Measurements from ENCODE around the gene LGALS3BP. TPM values are rescaled to one million over a fixed set of nuclear protein-coding genes. Genes with fewer than 3 reads are reported as not detected.

Gene LGALS3BP
- total and polyA plus RNA-seq, 2 of the 13 experiments (the other 11 are each of a cell fraction or from before 2014, with no cell fraction given) = 137 to 332 TPM

DNA sequence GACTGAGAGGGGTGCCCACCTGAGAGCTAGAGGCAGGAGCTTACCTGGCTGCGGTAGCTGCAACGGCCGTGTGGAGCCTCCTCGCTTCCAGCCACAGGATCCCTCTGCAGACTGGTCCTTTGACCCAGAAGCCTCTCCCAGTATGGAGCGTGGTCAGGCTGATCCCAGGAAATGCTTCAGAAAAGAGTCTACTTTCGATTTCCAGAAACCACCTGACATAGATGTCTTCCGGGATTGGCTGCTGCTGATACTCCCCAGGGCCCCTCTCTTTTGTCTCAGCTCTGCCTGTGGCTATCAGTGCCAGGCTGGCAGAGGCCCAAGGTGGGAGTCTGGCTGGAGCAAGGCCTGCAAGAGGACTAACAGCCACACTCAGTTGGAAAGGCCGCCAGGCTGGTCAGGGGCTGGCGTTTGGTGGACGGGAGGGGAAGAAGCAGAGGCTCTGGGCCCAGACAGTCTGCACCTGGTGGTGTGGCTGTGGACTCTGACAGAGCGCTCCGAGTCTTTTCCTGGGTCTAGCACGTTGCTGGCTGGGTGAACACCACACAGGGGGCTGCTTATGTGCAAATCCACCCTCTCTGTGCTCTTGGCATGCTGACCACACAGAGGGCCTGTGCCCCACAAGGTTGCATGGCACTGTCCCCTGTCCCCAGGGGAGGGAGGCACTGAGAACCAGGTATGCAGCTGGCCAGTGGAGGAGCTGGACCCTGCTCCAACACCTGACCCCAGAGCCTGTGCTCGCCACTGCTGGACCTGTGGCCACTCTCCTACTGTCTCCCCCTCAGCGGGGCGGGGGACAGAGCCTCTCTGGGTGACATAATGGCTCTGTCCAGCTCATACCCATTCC is at the start of gene LGALS3BP (continued):
- TF ChIP-seq, protein P1, sequence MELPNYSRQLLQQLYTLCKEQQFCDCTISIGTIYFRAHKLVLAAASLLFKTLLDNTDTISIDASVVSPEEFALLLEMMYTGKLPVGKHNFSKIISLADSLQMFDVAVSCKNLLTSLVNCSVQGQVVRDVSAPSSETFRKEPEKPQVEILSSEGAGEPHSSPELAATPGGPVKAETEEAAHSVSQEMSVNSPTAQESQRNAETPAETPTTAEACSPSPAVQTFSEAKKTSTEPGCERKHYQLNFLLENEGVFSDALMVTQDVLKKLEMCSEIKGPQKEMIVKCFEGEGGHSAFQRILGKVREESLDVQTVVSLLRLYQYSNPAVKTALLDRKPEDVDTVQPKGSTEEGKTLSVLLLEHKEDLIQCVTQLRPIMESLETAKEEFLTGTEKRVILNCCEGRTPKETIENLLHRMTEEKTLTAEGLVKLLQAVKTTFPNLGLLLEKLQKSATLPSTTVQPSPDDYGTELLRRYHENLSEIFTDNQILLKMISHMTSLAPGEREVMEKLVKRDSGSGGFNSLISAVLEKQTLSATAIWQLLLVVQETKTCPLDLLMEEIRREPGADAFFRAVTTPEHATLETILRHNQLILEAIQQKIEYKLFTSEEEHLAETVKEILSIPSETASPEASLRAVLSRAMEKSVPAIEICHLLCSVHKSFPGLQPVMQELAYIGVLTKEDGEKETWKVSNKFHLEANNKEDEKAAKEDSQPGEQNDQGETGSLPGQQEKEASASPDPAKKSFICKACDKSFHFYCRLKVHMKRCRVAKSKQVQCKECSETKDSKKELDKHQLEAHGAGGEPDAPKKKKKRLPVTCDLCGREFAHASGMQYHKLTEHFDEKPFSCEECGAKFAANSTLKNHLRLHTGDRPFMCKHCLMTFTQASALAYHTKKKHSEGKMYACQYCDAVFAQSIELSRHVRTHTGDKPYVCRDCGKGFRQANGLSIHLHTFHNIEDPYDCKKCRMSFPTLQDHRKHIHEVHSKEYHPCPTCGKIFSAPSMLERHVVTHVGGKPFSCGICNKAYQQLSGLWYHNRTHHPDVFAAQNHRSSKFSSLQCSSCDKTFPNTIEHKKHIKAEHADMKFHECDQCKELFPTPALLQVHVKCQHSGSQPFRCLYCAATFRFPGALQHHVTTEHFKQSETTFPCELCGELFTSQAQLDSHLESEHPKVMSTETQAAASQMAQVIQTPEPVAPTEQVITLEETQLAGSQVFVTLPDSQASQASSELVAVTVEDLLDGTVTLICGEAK (IDR thresholded peaks at IDR 0.05) = no peak
- TF ChIP-seq, protein P1 (CRISPR knock-in tag; IDR thresholded peaks at IDR 0.05) = no peak; the same call in 1 of the 2 replicates
- TF ChIP-seq, protein P2, sequence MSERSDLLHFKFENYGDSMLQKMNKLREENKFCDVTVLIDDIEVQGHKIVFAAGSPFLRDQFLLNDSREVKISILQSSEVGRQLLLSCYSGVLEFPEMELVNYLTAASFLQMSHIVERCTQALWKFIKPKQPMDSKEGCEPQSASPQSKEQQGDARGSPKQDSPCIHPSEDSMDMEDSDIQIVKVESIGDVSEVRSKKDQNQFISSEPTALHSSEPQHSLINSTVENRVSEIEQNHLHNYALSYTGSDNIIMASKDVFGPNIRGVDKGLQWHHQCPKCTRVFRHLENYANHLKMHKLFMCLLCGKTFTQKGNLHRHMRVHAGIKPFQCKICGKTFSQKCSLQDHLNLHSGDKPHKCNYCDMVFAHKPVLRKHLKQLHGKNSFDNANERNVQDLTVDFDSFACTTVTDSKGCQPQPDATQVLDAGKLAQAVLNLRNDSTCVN (CRISPR knock-in tag; IDR thresholded peaks at IDR 0.05; ENCODE audit: borderline replicate concordance) = peak; percentile 72
- TF ChIP-seq SPEN (CRISPR knock-in tag; IDR thresholded peaks at IDR 0.05; ENCODE audit: low read depth) (no peak; the same call in none of the 2 replicates), MAFK (conservative IDR thresholded peaks at IDR 0.05 in 1 of 2, IDR thresholded peaks at IDR 0.05 in 1 of 2; ENCODE audit: low read length in 2 of 2) (no peak; a peak in 1 of 4 replicates), NR2F6 (IDR thresholded peaks at IDR 0.05) (peak; percentile 10; the same call in 1 of the 2 replicates), NR2F6 (CRISPR knock-in tag; IDR thresholded peaks at IDR 0.05) (peak; percentile 30; the same call in 1 of the 2 replicates), ZNF24 (IDR thresholded peaks at IDR 0.05) (no peak)
- TF ChIP-seq, protein P3, sequence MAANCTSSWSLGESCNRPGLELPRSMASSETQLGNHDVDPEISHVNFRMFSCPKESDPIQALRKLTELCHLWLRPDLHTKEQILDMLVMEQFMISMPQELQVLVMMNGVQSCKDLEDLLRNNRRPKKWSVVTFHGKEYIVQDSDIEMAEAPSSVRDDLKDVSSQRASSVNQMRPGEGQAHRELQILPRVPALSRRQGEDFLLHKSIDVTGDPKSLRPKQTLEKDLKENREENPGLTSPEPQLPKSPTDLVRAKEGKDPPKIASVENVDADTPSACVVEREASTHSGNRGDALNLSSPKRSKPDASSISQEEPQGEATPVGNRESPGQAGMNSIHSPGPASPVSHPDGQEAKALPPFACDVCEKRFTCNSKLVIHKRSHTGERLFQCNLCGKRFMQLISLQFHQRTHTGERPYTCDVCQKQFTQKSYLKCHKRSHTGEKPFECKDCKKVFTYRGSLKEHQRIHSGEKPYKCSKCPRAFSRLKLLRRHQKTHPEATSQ (CRISPR knock-in tag; IDR thresholded peaks at IDR 0.05; ENCODE audit: borderline replicate concordance) = no peak
- TF ChIP-seq, protein P4, sequence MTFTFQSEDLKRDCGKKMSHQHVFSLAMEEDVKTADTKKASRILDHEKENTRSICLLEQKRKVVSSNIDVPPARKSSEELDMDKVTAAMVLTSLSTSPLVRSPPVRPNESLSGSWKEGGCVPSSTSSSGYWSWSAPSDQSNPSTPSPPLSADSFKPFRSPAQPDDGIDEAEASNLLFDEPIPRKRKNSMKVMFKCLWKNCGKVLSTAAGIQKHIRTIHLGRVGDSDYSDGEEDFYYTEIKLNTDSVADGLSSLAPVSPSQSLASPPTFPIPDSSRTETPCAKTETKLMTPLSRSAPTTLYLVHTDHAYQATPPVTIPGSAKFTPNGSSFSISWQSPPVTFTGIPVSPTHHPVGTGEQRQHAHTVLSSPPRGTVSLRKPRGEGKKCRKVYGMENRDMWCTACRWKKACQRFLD (CRISPR knock-in tag; IDR thresholded peaks at IDR 0.05; ENCODE audit: borderline replicate concordance) = no peak
- TF ChIP-seq, protein P5, sequence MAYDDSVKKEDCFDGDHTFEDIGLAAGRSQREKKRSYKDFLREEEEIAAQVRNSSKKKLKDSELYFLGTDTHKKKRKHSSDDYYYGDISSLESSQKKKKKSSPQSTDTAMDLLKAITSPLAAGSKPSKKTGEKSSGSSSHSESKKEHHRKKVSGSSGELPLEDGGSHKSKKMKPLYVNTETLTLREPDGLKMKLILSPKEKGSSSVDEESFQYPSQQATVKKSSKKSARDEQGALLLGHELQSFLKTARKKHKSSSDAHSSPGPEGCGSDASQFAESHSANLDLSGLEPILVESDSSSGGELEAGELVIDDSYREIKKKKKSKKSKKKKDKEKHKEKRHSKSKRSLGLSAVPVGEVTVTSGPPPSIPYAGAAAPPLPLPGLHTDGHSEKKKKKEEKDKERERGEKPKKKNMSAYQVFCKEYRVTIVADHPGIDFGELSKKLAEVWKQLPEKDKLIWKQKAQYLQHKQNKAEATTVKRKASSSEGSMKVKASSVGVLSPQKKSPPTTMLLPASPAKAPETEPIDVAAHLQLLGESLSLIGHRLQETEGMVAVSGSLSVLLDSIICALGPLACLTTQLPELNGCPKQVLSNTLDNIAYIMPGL (CRISPR knock-in tag; IDR thresholded peaks at IDR 0.05; ENCODE audit: borderline replicate concordance in 1 of 2, low read depth in 1 of 2) = peak; percentile 76 to 87

All from HepG2 (cell line).